ENCODE measurements around the gene KCNJ10. TPM values are rescaled to one million over a fixed set of nuclear protein-coding genes. Genes with fewer than 3 reads are reported as not detected.

The KCNJ10 gene
- total and polyA plus RNA-seq, 2 of the 13 experiments (the other 11 are each of a cell fraction or from before 2014, with no cell fraction given): 4.4 to 10.3 TPM

DNA sequence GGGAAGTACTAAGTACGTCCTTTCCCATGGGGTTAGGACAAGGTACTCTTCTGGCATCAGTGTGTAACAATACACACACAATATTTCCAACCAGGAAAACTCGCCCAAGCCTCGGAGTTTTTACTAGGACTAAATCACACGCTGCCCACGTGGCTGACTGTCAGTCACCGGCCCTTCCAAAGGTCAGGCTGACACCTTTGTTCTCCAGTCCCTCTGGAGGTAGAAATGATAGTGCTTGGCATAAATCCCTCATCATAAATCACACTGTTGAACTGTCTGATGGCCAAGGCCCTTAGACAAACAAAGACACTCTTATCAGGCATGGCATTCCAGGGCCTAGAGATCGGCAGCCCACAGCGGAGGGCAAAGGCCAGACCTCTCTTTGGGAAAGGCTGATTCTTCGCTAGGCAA, 99.0 kb downstream of the KCNJ10 start (continued):
- TF ChIP-seq IRF9 (CRISPR knock-in tag; IDR thresholded peaks at IDR 0.05; ENCODE audit: borderline replicate concordance) (no peak), HMG20A (CRISPR knock-in tag; IDR thresholded peaks at IDR 0.05; ENCODE audit: borderline replicate concordance) (peak; percentile 94), NR2F6 (IDR thresholded peaks at IDR 0.05) (peak; percentile 81), NR2F6 (CRISPR knock-in tag; IDR thresholded peaks at IDR 0.05) (peak; percentile 91), TFAP4 (IDR thresholded peaks at IDR 0.05; ENCODE audit: borderline replicate concordance, low read depth) (peak; percentile 29; the same call in 1 of the 2 replicates), THRA (CRISPR knock-in tag; IDR thresholded peaks at IDR 0.05; ENCODE audit: borderline replicate concordance) (peak; percentile 58; the same call in 1 of the 2 replicates), SOX13 (IDR thresholded peaks at IDR 0.05) (peak; percentile 73; the same call in 1 of the 2 replicates), SOX13 (CRISPR knock-in tag; conservative IDR thresholded peaks at IDR 0.05 in 1 of 2, IDR thresholded peaks at IDR 0.05 in 1 of 2) (peak in 1 of 2 experiments; percentile 94; a peak in 2 of 4 replicates), ZNF891 (CRISPR knock-in tag; IDR thresholded peaks at IDR 0.05) (no peak), ZBTB43 (CRISPR knock-in tag; conservative IDR thresholded peaks at IDR 0.05) (peak; percentile 76; the same call in 1 of the 2 replicates), NFIC (IDR thresholded peaks at IDR 0.05; ENCODE audit: low read length) (no peak), TP53 (CRISPR knock-in tag; conservative IDR thresholded peaks at IDR 0.05) (no peak), ZFP37 (CRISPR knock-in tag; IDR thresholded peaks at IDR 0.05; ENCODE audit: borderline replicate concordance) (no peak), IRF2 (CRISPR knock-in tag; IDR thresholded peaks at IDR 0.05) (peak; percentile 65; the same call in 1 of the 2 replicates), SRF (IDR thresholded peaks at IDR 0.05; ENCODE audit: low read depth, low read length) (no peak), CHD4 (IDR thresholded peaks at IDR 0.05; ENCODE audit: borderline replicate concordance, low read length) (no peak), CBX5 (CRISPR knock-in tag; IDR thresholded peaks at IDR 0.05; ENCODE audit: borderline replicate concordance) (peak; percentile 31; the same call in 1 of the 2 replicates), ZNF75D (CRISPR knock-in tag; IDR thresholded peaks at IDR 0.05; ENCODE audit: borderline replicate concordance) (no peak), WIZ (CRISPR knock-in tag; IDR thresholded peaks at IDR 0.05) (no peak), PRPF4 (IDR thresholded peaks at IDR 0.05; ENCODE audit: low read depth, low read length, poor library complexity, severe bottlenecking) (no peak), ISX (CRISPR knock-in tag; conservative IDR thresholded peaks at IDR 0.05) (no peak), EHMT2 (IDR thresholded peaks at IDR 0.05; ENCODE audit: borderline replicate concordance, low read depth, low read length) (peak; percentile 89; the same call in 1 of the 2 replicates), U2AF1 (optimal IDR thresholded peaks at IDR 0.05; ENCODE audit: low read depth, low read length) (no peak)
- TF ChIP-seq, protein P1, sequence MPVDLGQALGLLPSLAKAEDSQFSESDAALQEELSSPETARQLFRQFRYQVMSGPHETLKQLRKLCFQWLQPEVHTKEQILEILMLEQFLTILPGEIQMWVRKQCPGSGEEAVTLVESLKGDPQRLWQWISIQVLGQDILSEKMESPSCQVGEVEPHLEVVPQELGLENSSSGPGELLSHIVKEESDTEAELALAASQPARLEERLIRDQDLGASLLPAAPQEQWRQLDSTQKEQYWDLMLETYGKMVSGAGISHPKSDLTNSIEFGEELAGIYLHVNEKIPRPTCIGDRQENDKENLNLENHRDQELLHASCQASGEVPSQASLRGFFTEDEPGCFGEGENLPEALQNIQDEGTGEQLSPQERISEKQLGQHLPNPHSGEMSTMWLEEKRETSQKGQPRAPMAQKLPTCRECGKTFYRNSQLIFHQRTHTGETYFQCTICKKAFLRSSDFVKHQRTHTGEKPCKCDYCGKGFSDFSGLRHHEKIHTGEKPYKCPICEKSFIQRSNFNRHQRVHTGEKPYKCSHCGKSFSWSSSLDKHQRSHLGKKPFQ (CRISPR knock-in tag; IDR thresholded peaks at IDR 0.05; ENCODE audit: insufficient replicate concordance): no peak
- TF ChIP-seq, protein P2, sequence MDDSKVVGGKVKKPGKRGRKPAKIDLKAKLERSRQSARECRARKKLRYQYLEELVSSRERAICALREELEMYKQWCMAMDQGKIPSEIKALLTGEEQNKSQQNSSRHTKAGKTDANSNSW (CRISPR knock-in tag; IDR thresholded peaks at IDR 0.05; ENCODE audit: borderline replicate concordance): no peak

Measured in HepG2 (cell line).